HL-60 (cell line): ENCODE results near the gene TMEM59.

ENCODE experiments used
- POLR2AphosphoS5 ChIP-seq: IDR thresholded peaks from 2 replicates; pipeline ENCODE4 v1.6.1; 2012; ENCODE audit warnings: low read depth
- TF ChIP-seq, protein P1 (sequence below): IDR thresholded peaks from one replicate; pipeline ENCODE4 v1.5.1; 2011; ENCODE audit warnings: low read length, control low read depth, inconsistent platforms; ENCODE audit not compliant: insufficient read depth

DNA sequence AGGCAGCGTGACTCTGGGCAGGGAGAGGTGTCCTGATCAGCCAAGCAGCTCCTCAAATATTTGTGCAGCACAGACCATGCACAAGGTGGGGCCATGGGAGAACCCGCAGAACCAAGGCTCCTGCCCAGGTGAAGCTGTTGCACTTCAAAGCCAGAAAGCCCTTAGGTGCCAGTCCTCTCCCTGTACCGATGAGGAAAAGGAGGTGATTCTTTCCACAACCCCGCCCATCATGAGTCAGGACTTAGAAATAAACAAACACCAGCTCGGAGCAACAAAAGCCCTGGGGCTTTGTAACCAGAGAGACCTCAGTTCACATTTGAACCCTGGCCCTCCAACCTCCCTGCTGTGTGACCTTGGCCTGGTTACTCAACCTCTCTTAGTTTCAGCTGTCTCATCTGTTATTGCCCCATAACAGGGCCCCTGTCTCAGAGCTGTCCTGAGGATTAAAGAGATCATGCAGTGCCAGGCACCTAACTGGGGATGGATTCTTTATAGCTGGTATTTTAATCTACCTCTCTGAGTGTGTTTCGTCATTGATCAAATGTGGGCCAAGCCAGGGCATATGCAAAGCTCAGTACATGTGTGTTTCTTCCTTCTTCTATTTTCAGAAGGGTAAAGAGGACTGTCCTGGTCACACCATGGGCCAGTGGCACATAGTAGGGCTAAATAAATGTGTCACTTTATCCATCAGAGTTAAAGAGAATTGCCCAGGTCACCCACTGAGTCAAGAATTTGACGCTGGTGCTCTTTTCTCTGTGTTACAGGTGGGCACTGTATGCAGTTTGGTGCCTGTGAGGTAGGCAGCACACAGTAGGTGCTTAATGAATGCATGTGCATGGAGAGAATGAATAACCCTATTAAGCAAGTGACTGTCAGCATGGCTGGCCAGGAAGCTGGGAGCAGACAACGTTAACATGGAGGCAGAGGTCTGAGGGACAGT is 36.4 kb downstream of the TMEM59 start:
- TF ChIP-seq, protein P1, sequence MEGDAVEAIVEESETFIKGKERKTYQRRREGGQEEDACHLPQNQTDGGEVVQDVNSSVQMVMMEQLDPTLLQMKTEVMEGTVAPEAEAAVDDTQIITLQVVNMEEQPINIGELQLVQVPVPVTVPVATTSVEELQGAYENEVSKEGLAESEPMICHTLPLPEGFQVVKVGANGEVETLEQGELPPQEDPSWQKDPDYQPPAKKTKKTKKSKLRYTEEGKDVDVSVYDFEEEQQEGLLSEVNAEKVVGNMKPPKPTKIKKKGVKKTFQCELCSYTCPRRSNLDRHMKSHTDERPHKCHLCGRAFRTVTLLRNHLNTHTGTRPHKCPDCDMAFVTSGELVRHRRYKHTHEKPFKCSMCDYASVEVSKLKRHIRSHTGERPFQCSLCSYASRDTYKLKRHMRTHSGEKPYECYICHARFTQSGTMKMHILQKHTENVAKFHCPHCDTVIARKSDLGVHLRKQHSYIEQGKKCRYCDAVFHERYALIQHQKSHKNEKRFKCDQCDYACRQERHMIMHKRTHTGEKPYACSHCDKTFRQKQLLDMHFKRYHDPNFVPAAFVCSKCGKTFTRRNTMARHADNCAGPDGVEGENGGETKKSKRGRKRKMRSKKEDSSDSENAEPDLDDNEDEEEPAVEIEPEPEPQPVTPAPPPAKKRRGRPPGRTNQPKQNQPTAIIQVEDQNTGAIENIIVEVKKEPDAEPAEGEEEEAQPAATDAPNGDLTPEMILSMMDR: no peak
- no peak for TF ChIP-seq POLR2AphosphoS5
